DOHH2 (cell line): Measurements from ENCODE around the gene B3GAT2.
A peak's percentile ranks its signal among the peaks of the same experiment; 100 is the strongest.

Experiments used
- H3F3A ChIP-seq: fragments of 200-600 bp; sonication (generic), shearing (Covaris generic); 2 replicates; pipeline ENCODE4 v1.6.0; 2016; ENCODE audit warnings: antibody characterized with exemption, mild to moderate bottlenecking; ENCODE audit not compliant: control insufficient read depth, insufficient read depth
- H3K27ac ChIP-seq: fragments of 200-600 bp; sonication (generic); 2 replicates; pipeline ENCODE4 v1.5.1; 2014; ENCODE audit warnings: low read depth, mild to moderate bottlenecking, low read length, moderate library complexity
- H3K27me3 ChIP-seq: fragments of 200-600 bp; sonication (generic); 2 replicates; pipeline ENCODE4 v1.6.1; 2014; ENCODE audit warnings: mild to moderate bottlenecking, low read length, mixed read lengths; ENCODE audit not compliant: control insufficient read depth
- H3K36me3 ChIP-seq: fragments of 200-600 bp; sonication (generic); 2 replicates; pipeline ENCODE4 v1.6.1; 2014; ENCODE audit warnings: mild to moderate bottlenecking, low read length, moderate library complexity, mixed read lengths; ENCODE audit not compliant: control insufficient read depth
- H3K4me1 ChIP-seq: fragments of 200-600 bp; sonication (generic); 2 replicates; pipeline ENCODE4 v1.6.1; 2014; ENCODE audit warnings: mild to moderate bottlenecking, low read length, mixed read lengths; ENCODE audit not compliant: control insufficient read depth
- H3K4me2 ChIP-seq: fragments of 200-600 bp; sonication (generic); 2 replicates; pipeline ENCODE4 v1.6.0; 2014; ENCODE audit warnings: mild to moderate bottlenecking, low read length, moderate library complexity
- H3K4me3 ChIP-seq: fragments of 200-600 bp; sonication (generic); 2 replicates; pipeline ENCODE4 v1.5.1; 2014; ENCODE audit warnings: mild to moderate bottlenecking, low read length, mixed read lengths
- H3K79me2 ChIP-seq: fragments of 200-600 bp; sonication (generic); 2 replicates; pipeline ENCODE4 v1.6.1; 2014; ENCODE audit warnings: mild to moderate bottlenecking, low read length, mixed read lengths; ENCODE audit not compliant: control insufficient read depth
- H3K9me2 ChIP-seq: fragments of 200-600 bp; sonication (generic); replicated peaks from 2 replicates; pipeline ENCODE4 v1.6.1; 2014; ENCODE audit warnings: mild to moderate bottlenecking, low read length, mixed read lengths; ENCODE audit not compliant: control insufficient read depth
- H3K9me3 ChIP-seq: fragments of 200-600 bp; sonication (generic); 2 replicates; pipeline ENCODE4 v1.6.1; 2014; ENCODE audit warnings: antibody characterized with exemption, low read length, mixed read lengths; ENCODE audit not compliant: control insufficient read depth, insufficient read depth
- H4K20me1 ChIP-seq: fragments of 200-600 bp; sonication (generic); 2 replicates; pipeline ENCODE4 v1.6.0; 2014; ENCODE audit warnings: low read depth, mild to moderate bottlenecking, antibody characterized with exemption, low read length, moderate library complexity; ENCODE audit not compliant: control insufficient read depth, insufficient read depth
- CTCF ChIP-seq: fragments of 200-600 bp; sonication (generic); IDR thresholded peaks from one replicate; pipeline ENCODE4 v1.5.1; 2014; ENCODE audit warnings: antibody characterized with exemption, mild to moderate bottlenecking, low read depth, low read length; ENCODE audit not compliant: poor library complexity, severe bottlenecking
- EZH2phosphoT487 ChIP-seq: fragments of 200-600 bp; sonication (generic); IDR thresholded peaks from 2 replicates; pipeline ENCODE4 v1.6.1; 2017; ENCODE audit warnings: borderline replicate concordance, mild to moderate bottlenecking, antibody characterized with exemption, low read length, moderate library complexity, mixed read lengths

B3GAT2 gene

GRCh38 chr6:70956451-70957283 lies at the start of gene B3GAT2:
Gene B3GAT2 (minus strand): TSS chr6:70957060. CDS start chr6:70956429, 631 bp downstream.
- Histone ChIP-seq H3K4me1 (peaks cover 2% of the 10 kb centered on the region; the same call in 1 of the 2 replicates), H3K79me2 (no peaks in the 10 kb centered on the region), H3K27ac (no peak within 1 kb of the TSS), H3K27me3 (peaks cover 9% of the 10 kb centered on the region), H3K4me3 (peak within 1 kb of the TSS; percentile 7; the same call in 1 of the 2 replicates), H3K9me2 (no peaks in the 10 kb centered on the region), H3F3A (no peaks in the 10 kb centered on the region), H3K9me3 (no peaks in the 10 kb centered on the region), H3K4me2 (peak within 1 kb of the TSS; percentile 47), H4K20me1 (no peaks in the 10 kb centered on the region), H3K36me3 (no peaks in the 10 kb centered on the region)
- no peak for TF ChIP-seq CTCF
- TF ChIP-seq EZH2phosphoT487, result no peak

GRCh38 chr6:70998148-70998547 lies 41.3 kb upstream of the B3GAT2 start:
- no peaks in the 10 kb centered on the region for H3K4me1 ChIP-seq
- H3K27ac ChIP-seq, result no peak overlapping the region
- H3K36me3 ChIP-seq, result no peaks in the 10 kb centered on the region
- no peaks in the 10 kb centered on the region for H3K79me2 ChIP-seq
- H3K4me2 ChIP-seq, result no peak overlapping the region
- no peaks in the 10 kb centered on the region for H4K20me1 ChIP-seq
- H3K9me3 ChIP-seq, result no peaks in the 10 kb centered on the region
- H3F3A ChIP-seq, result no peaks in the 10 kb centered on the region
- no peak for TF ChIP-seq CTCF
- no peak for TF ChIP-seq EZH2phosphoT487
- H3K27me3 ChIP-seq, result no peaks in the 10 kb centered on the region
- no peak overlapping the region for H3K4me3 ChIP-seq
- no peaks in the 10 kb centered on the region for H3K9me2 ChIP-seq

GRCh38 chr6:70997379-70997778 lies 40.5 kb upstream of the B3GAT2 start:
- no peaks in the 10 kb centered on the region for H3K4me1 ChIP-seq
- no peak for TF ChIP-seq EZH2phosphoT487
- no peak for TF ChIP-seq CTCF
- H3K4me2 ChIP-seq, result no peak overlapping the region
- no peak overlapping the region for H3K4me3 ChIP-seq
- no peaks in the 10 kb centered on the region for H3K9me2 ChIP-seq
- H3K27ac ChIP-seq, result no peak overlapping the region
- H3K27me3 ChIP-seq, result no peaks in the 10 kb centered on the region
- no peaks in the 10 kb centered on the region for H4K20me1 ChIP-seq
- H3K79me2 ChIP-seq, result no peaks in the 10 kb centered on the region
- H3F3A ChIP-seq, result no peaks in the 10 kb centered on the region
- no peaks in the 10 kb centered on the region for H3K36me3 ChIP-seq
- H3K9me3 ChIP-seq, result no peaks in the 10 kb centered on the region
